Breast epithelium (tissue), 4 donors: ENCODE results near the gene CNTNAP2. TPM values are rescaled to one million over a fixed set of nuclear protein-coding genes. Genes with fewer than 3 reads are reported as not detected.

Experiments used
- DNase-seq, 2 donors: peaks; one replicate each; pipeline ENCODE4 v3.0.0-alpha.2; 2019; ENCODE audit warnings: low spot score in 2 of 2
- H3K27ac ChIP-seq, 2 donors: fragments of 200-600 bp; sonication (generic) in 1 of 2; one replicate each; pipeline ENCODE4 v1.5.1; 2016 to 2019; ENCODE audit warnings: mild to moderate bottlenecking in 1 of 2
- H3K27me3 ChIP-seq, 2 donors: fragments of 200-600 bp; sonication (generic) in 1 of 2; one replicate each; pipeline versions ENCODE4 v1.5.1 to v1.6.0; 2017 to 2019; ENCODE audit warnings: control low read depth in 1 of 2, mild to moderate bottlenecking in 1 of 2
- H3K36me3 ChIP-seq: fragments of 200-600 bp; one replicate; pipeline ENCODE4 v1.5.1; 2019
- H3K4me1 ChIP-seq, 2 donors: fragments of 200-600 bp; sonication (generic); one replicate each; pipeline ENCODE4 v1.5.1; 2016 to 2019; ENCODE audit warnings: control low read depth in 1 of 2
- H3K4me3 ChIP-seq, 3 donors: fragments of 200-600 bp; sonication (generic); 1 replicate in 2 of 3; 2 replicates in 1 of 3; pipeline ENCODE4 v1.5.1; 2016 to 2019; ENCODE audit warnings: mild to moderate bottlenecking in 3 of 3, moderate library complexity in 2 of 3
- H3K9me3 ChIP-seq, 2 donors: fragments of 200-600 bp; sonication (generic) in 1 of 2; one replicate each; pipeline ENCODE4 v1.5.1; 2016 to 2019; ENCODE audit warnings: control low read depth in 1 of 2
- POLR2A ChIP-seq: fragments of 450-650 bp; IDR thresholded peaks from one replicate; pipeline ENCODE4 v1.6.1; 2016; ENCODE audit warnings: antibody characterized with exemption, mild to moderate bottlenecking, moderate library complexity
- POLR2AphosphoS5 ChIP-seq, 3 donors: sonication (generic); formaldehyde crosslinking; IDR thresholded peaks; one replicate each; pipeline ENCODE4 v1.6.1; 2017; ENCODE audit warnings: antibody characterized with exemption in 3 of 3
- intact Hi-C: fragments of 100-400 bp; cut with DNase I; formaldehyde crosslinking; loops from one replicate; pipeline ENCODE4 v1.15.1; 2023; ENCODE audit warnings: low total_unique reads
- total RNA-seq, 3 donors: library from RNA; depleted of rRNA; stranded (reverse); fragments of >200 nt; gene quantifications; one replicate each; pipeline ENCODE4 v1.1.0, GENCODE V29; 2016
- TF ChIP-seq, protein P1 (sequence below), 3 donors: fragments of 450-650 bp; IDR thresholded peaks; one replicate each; pipeline ENCODE4 v1.5.1; 2016 to 2017; ENCODE audit warnings: antibody characterized with exemption in 3 of 3, mild to moderate bottlenecking in 3 of 3, moderate library complexity in 3 of 3

CNTNAP2 gene
- total RNA-seq, 3 donors from 2014 or later: 0.29 to 0.66 TPM; not detected in 1

DNA sequence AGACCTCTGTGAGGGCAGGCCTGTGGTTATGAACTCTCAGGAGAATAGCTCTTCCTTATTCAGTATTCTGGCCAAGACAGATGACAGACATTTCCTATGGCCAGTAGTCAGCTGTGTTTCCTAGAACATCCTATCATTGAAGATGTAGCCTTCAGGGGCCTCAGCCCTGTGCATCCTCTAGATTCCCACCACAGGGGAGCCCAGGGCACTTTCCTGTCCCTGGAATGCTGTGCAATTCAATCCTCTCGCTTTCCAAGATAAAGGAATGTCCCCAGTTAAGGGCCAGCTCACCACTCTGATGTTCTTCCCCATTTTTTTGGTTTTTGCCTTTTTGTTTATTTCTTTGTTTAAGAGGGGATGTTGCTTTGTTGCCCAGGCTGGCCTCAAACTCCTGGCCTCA lies 1895.2 kb downstream of the CNTNAP2 start:
- Histone ChIP-seq H3K4me3 (no peak overlapping the region), H3K36me3 (no peaks in the 10 kb centered on the region), H3K27me3 (no peaks in the 10 kb centered on the region), H3K27ac (no peak overlapping the region), H3K4me1 (no peaks in the 10 kb centered on the region), H3K9me3 (no peaks in the 10 kb centered on the region)
- intact Hi-C loops: no loop called here
- TF ChIP-seq POLR2AphosphoS5 (IDR thresholded peaks at IDR 0.05) (no peak), POLR2A (no peak)
- TF ChIP-seq, protein P1, sequence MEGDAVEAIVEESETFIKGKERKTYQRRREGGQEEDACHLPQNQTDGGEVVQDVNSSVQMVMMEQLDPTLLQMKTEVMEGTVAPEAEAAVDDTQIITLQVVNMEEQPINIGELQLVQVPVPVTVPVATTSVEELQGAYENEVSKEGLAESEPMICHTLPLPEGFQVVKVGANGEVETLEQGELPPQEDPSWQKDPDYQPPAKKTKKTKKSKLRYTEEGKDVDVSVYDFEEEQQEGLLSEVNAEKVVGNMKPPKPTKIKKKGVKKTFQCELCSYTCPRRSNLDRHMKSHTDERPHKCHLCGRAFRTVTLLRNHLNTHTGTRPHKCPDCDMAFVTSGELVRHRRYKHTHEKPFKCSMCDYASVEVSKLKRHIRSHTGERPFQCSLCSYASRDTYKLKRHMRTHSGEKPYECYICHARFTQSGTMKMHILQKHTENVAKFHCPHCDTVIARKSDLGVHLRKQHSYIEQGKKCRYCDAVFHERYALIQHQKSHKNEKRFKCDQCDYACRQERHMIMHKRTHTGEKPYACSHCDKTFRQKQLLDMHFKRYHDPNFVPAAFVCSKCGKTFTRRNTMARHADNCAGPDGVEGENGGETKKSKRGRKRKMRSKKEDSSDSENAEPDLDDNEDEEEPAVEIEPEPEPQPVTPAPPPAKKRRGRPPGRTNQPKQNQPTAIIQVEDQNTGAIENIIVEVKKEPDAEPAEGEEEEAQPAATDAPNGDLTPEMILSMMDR (IDR thresholded peaks at IDR 0.05): no peak
- DNase-seq: no peak

DNA sequence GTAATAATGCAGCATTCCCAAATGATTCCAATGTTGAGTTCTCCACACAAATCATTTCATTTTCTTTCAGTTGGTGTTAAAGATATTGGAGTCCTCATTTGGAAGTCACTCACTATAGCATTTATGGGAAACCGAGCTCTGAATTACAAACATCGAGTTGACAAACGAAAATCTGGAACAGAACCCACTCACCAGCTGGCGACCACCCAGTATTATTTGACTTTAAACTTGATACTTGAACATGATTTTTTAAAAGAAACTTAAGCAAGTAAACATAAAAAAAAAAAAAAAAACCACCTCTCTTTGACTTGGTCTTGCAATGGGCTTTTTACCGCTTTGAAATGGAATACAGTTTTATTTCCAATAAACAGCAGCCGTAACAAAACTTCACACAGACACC lies 1897.4 kb downstream of the CNTNAP2 start:
- Histone ChIP-seq H3K4me3 (no peak overlapping the region), H3K36me3 (no peaks in the 10 kb centered on the region), H3K4me1 (no peaks in the 10 kb centered on the region), H3K27ac (no peak overlapping the region), H3K9me3 (no peaks in the 10 kb centered on the region), H3K27me3 (no peaks in the 10 kb centered on the region)
- DNase-seq: no peak
- TF ChIP-seq POLR2AphosphoS5 (IDR thresholded peaks at IDR 0.05) (no peak), POLR2A (no peak)
- TF ChIP-seq, protein P1 (IDR thresholded peaks at IDR 0.05): no peak
- intact Hi-C loops: no loop called here

DNA sequence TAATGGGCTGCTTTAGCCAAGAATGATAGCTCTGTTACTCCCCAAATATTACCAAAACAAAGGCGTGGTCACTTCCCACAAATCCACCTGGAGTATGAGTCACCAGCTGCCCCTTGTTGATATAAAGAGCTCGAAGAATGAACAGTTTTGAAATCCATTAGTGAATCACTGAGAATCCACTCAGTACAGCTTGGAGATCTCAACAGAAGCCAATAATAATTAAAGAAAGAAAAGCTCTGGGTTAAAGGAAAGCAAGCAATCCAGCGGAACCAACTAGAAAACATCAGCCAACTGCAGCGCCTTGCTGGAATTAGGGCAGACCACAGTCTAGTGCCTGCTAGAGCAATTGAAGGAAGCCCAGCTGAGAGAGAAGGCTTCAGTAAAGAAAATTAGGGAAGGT lies 1897.9 kb downstream of the CNTNAP2 start:
- Histone ChIP-seq H3K36me3 (no peaks in the 10 kb centered on the region), H3K27me3 (no peaks in the 10 kb centered on the region), H3K27ac (no peak overlapping the region), H3K4me1 (no peaks in the 10 kb centered on the region), H3K4me3 (no peak overlapping the region), H3K9me3 (no peaks in the 10 kb centered on the region)
- intact Hi-C loops: no loop called here
- TF ChIP-seq, protein P1 (IDR thresholded peaks at IDR 0.05): no peak
- TF ChIP-seq POLR2AphosphoS5 (IDR thresholded peaks at IDR 0.05) (no peak), POLR2A (no peak)
- DNase-seq: no peak

DNA sequence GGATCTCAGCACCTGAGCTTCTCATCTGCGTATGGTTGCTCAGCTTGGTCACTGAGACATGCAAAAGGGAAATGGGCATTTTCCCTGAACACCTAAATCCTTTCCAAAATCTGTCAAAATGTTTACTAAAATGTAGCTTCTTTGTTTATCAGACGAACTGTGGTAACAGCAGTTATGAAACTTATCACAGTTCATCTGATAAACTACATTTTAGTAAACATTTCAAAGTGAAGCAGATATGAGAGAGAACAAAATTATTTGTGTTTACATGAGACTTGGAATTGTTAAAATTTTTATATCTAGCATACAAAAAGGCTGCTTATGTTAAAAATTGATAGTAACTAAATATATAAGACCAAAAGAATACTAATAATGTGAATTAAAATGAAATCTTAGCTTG lies 1900.5 kb downstream of the CNTNAP2 start:
- intact Hi-C loops: no loop called here
- TF ChIP-seq, protein P1 (IDR thresholded peaks at IDR 0.05): no peak
- TF ChIP-seq POLR2A: no peak
- no peak for TF ChIP-seq POLR2AphosphoS5 (IDR thresholded peaks at IDR 0.05)
- Histone ChIP-seq H3K4me1 (no peaks in the 10 kb centered on the region), H3K36me3 (no peaks in the 10 kb centered on the region), H3K4me3 (no peak overlapping the region), H3K27me3 (no peaks in the 10 kb centered on the region), H3K27ac (no peak overlapping the region), H3K9me3 (no peaks in the 10 kb centered on the region)
- no peak for DNase-seq

DNA sequence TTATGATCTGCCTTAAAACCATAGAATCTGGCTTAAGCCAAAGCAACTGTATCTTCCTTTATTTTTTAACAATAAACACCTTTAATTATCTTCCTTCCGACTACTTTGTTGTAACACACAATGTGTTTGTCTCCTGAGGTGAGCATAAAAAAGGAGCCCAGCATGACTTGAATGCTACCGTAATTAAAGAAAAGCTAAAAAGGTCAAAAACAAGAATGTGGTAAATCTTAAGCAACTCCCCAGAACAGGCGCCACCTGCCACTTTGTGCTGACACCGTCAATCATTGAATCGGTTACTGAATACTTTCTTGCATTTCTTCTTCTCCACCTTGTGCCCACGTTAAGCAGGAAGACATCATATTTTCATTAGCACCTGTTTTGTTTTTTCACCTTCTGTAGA lies 1904.1 kb downstream of the CNTNAP2 start:
- Histone ChIP-seq H3K36me3 (no peaks in the 10 kb centered on the region), H3K27me3 (no peaks in the 10 kb centered on the region), H3K4me1 (no peaks in the 10 kb centered on the region), H3K4me3 (no peak overlapping the region), H3K27ac (no peak overlapping the region), H3K9me3 (no peaks in the 10 kb centered on the region)
- no peak for DNase-seq
- intact Hi-C loops: no loop called here
- TF ChIP-seq POLR2A: no peak
- TF ChIP-seq, protein P1 (IDR thresholded peaks at IDR 0.05): no peak
- TF ChIP-seq POLR2AphosphoS5 (IDR thresholded peaks at IDR 0.05): no peak
